HepG2 (cell line): ENCODE results near the gene POU2AF2. TPM values are rescaled to one million over a fixed set of nuclear protein-coding genes. Genes with fewer than 3 reads are reported as not detected.
A peak's percentile ranks its signal among the peaks of the same experiment; 100 is the strongest.

Experiments
- ATAC-seq: fragments of 200-7000 bp; cut with Tn5 transposase; 3 replicates; pipeline ENCODE4 v1.9.1; 2020; ENCODE audit warnings: mild to moderate bottlenecking, moderate library complexity
- BruUV-seq: library from RNA; stranded (reverse); fragments of 400-500 nt; replicated peaks from 2 replicates; lab custom pipeline; 2021; lab: Mats Ljungman, UMichigan
- CTCF ChIA-PET: fragments of 300-600 bp; formaldehyde crosslinking; extraction: SDS; loops from one replicate; lab custom pipeline; 2021; ENCODE audit warnings: low total read pairs, inconsistent platforms, low intra/inter-chr PET ratio; lab: Yijun Ruan, JAX
- POLR2A ChIA-PET: fragments of 350-600 bp; sonication (Branson Sonifier 250); formaldehyde crosslinking; loops from one replicate; lab custom pipeline; 2020; ENCODE audit warnings: antibody characterized with exemption, inconsistent platforms; lab: Yijun Ruan, JAX
- DNase-seq: peaks from one replicate; pipeline ENCODE4 v3.0.0-alpha.2; 2015; ENCODE audit warnings: low spot score
- FAIRE-seq: peaks from 3 replicates; lab custom pipeline; 2011; peaks lifted over from hg19 to GRCh38; lab: Jason Lieb, UNC
- H2AFZ ChIP-seq: one replicate; pipeline ENCODE4 v1.6.1; 2011; ENCODE audit warnings: low read length, inconsistent platforms
- H3K27ac ChIP-seq: fragments of 300-600 bp; 3 replicates; pipeline ENCODE4 v1.8.0; 2011; ENCODE audit warnings: mixed run types, mild to moderate bottlenecking, mixed read lengths, low read length, inconsistent platforms; ENCODE audit not compliant: insufficient read depth; ENCODE audit errors: extremely low read length
- H3K27me3 ChIP-seq, 2 experiments: fragments of 200-600 bp in 1 of 2; 2 replicates in 1 of 2; 3 replicates in 1 of 2; pipeline versions ENCODE4 v1.6.0 to v1.8.0; 2011; ENCODE audit warnings: low read length in 2 of 2, mild to moderate bottlenecking in 2 of 2, moderate library complexity in 2 of 2, inconsistent platforms in 1 of 2; ENCODE audit not compliant: insufficient read depth in 2 of 2, control insufficient read depth in 1 of 2
- H3K36me3 ChIP-seq, 2 experiments: fragments of 200-600 bp in 1 of 2; replicated peaks in 1 of 2; 2 replicates in 1 of 2; 3 replicates in 1 of 2; pipeline versions ENCODE4 v1.5.1 to v1.8.0; 2011; ENCODE audit warnings: low read length in 2 of 2, inconsistent platforms in 1 of 2; ENCODE audit not compliant: insufficient read depth in 2 of 2, control insufficient read depth in 1 of 2
- H3K4me1 ChIP-seq: 2 replicates; pipeline ENCODE4 v1.5.1; 2012; ENCODE audit warnings: low read length, inconsistent platforms; ENCODE audit not compliant: insufficient read depth
- H3K4me2 ChIP-seq: 2 replicates; pipeline ENCODE4 v1.6.0; 2011; ENCODE audit warnings: low read depth, low read length, inconsistent platforms
- H3K4me3 ChIP-seq, 3 experiments: fragments of 200-600 bp in 1 of 3; sonication (generic), shearing (Covaris generic) in 1 of 3; replicated peaks in 1 of 3; 2 replicates each; pipeline ENCODE4 v1.5.1; 2011 to 2016; ENCODE audit warnings: low read length in 3 of 3, inconsistent platforms in 2 of 3, low read depth in 2 of 3, mild to moderate bottlenecking in 2 of 3, control low read depth in 1 of 3, mixed read lengths in 1 of 3; ENCODE audit not compliant: insufficient read depth in 1 of 3
- H3K79me2 ChIP-seq: one replicate; pipeline ENCODE4 v1.6.1; 2011; ENCODE audit warnings: low read length, inconsistent platforms; ENCODE audit not compliant: insufficient read depth
- H3K9ac ChIP-seq: 2 replicates; pipeline ENCODE4 v1.6.0; 2011; ENCODE audit warnings: mild to moderate bottlenecking, low read depth, low read length, inconsistent platforms; ENCODE audit not compliant: insufficient read depth
- H3K9me3 ChIP-seq: 2 replicates; pipeline ENCODE4 v1.5.1; 2012; ENCODE audit warnings: mild to moderate bottlenecking, low read length
- H4K20me1 ChIP-seq: 2 replicates; pipeline ENCODE4 v1.6.0; 2011; ENCODE audit warnings: inconsistent platforms, mild to moderate bottlenecking, low read length, moderate library complexity; ENCODE audit not compliant: insufficient read depth
- CC2D1A ChIP-seq: sonication (generic); formaldehyde crosslinking; IDR thresholded peaks from 2 replicates; pipeline ENCODE4 v1.8.1; 2023; ENCODE audit warnings: mild to moderate bottlenecking, missing genetic modification reagents
- HHEX ChIP-seq: IDR thresholded peaks from 2 replicates; pipeline ENCODE4 v1.6.1; 2016; ENCODE audit warnings: control low read depth
- JUND ChIP-seq: sonication (generic); formaldehyde crosslinking; IDR thresholded peaks from 2 replicates; pipeline ENCODE4 v1.8.0; 2022; ENCODE audit warnings: mild to moderate bottlenecking, missing genetic modification reagents
- MTA1 ChIP-seq: sonication (generic); formaldehyde crosslinking; IDR thresholded peaks from 2 replicates; pipeline ENCODE4 v1.4.0; 2020; ENCODE audit warnings: missing genetic modification reagents, mild to moderate bottlenecking, borderline replicate concordance
- STAT5B ChIP-seq: sonication (generic); formaldehyde crosslinking; IDR thresholded peaks from 2 replicates; pipeline ENCODE4 v1.4.0; 2020; ENCODE audit warnings: missing genetic modification reagents
- ZNF333 ChIP-seq: sonication (generic); formaldehyde crosslinking; IDR thresholded peaks from 2 replicates; pipeline ENCODE4 v1.4.0; 2020; ENCODE audit warnings: mild to moderate bottlenecking, missing genetic modification reagents, borderline replicate concordance
- ZNF816 ChIP-seq: sonication (generic); formaldehyde crosslinking; IDR thresholded peaks from 2 replicates; pipeline ENCODE4 v1.8.0; 2022; ENCODE audit warnings: missing genetic modification reagents, mild to moderate bottlenecking, borderline replicate concordance
- ZZZ3 ChIP-seq: sonication (generic); formaldehyde crosslinking; IDR thresholded peaks from 2 replicates; pipeline ENCODE4 v1.4.0; 2020; ENCODE audit warnings: missing genetic modification reagents, mild to moderate bottlenecking, borderline replicate concordance
- WGBS: methylation state at CpG from one replicate; pipeline ENCODE4 v1.1.6; 2017; ENCODE audit warnings: low lambda C conversion rate; 5-methylcytosine and 5-hydroxymethylcytosine counted together
- in situ Hi-C: cut with HindIII; loops from 2 replicates; pipeline ENCODE4 v1.10.0; 2017; ENCODE audit warnings: low pct_unique_long_range_greater_than_20kb; ENCODE audit not compliant: extremely low pct_ligation_motif_present
- intact Hi-C: fragments of 100-400 bp; cut with micrococcal nuclease; formaldehyde crosslinking; loops from one replicate; pipeline ENCODE4 v1.10.0; 2022; ENCODE audit not compliant: unreplicated experiment
- polyA plus RNA-seq, 8 experiments: library from polyadenylated mRNA; depleted of rRNA in 3 of 8; stranded (reverse) in 7 of 8; unstranded in 1 of 8; fragments of >200 nt; fragmentation: Illumina TruSeq in 4 of 8; extraction: Trizol in 4 of 8; gene quantifications; 2 replicates each; pipeline versions ENCODE4 v1.2.1 to v1.2.3, GENCODE V29; 2011 to 2016; ENCODE audit warnings: low read depth in 4 of 8, missing spikeins in 1 of 8, mixed read lengths in 1 of 8; ENCODE audit not compliant: insufficient read depth in 1 of 8
- total RNA-seq, 5 experiments: library from RNA; depleted of rRNA; stranded (reverse); fragments of >200 nt; fragmentation: Illumina TruSeq; extraction: Trizol; gene quantifications; 2 replicates each; pipeline ENCODE4 v1.2.3, GENCODE V29; 2016; ENCODE audit warnings: low read depth in 1 of 5
- TF ChIP-seq, protein P1 (sequence below): IDR thresholded peaks from 2 replicates; pipeline ENCODE4 v1.6.1; 2016; ENCODE audit warnings: mild to moderate bottlenecking
- TF ChIP-seq, protein P2 (sequence below): sonication (generic); formaldehyde crosslinking; IDR thresholded peaks from 2 replicates; pipeline ENCODE4 v1.4.0; 2020; ENCODE audit warnings: missing genetic modification reagents, borderline replicate concordance

Gene POU2AF2
- total and polyA plus RNA-seq, 2 of the 13 experiments (the other 11 are each of a cell fraction or from before 2014, with no cell fraction given) = 0.11 TPM; not detected in 1

DNA sequence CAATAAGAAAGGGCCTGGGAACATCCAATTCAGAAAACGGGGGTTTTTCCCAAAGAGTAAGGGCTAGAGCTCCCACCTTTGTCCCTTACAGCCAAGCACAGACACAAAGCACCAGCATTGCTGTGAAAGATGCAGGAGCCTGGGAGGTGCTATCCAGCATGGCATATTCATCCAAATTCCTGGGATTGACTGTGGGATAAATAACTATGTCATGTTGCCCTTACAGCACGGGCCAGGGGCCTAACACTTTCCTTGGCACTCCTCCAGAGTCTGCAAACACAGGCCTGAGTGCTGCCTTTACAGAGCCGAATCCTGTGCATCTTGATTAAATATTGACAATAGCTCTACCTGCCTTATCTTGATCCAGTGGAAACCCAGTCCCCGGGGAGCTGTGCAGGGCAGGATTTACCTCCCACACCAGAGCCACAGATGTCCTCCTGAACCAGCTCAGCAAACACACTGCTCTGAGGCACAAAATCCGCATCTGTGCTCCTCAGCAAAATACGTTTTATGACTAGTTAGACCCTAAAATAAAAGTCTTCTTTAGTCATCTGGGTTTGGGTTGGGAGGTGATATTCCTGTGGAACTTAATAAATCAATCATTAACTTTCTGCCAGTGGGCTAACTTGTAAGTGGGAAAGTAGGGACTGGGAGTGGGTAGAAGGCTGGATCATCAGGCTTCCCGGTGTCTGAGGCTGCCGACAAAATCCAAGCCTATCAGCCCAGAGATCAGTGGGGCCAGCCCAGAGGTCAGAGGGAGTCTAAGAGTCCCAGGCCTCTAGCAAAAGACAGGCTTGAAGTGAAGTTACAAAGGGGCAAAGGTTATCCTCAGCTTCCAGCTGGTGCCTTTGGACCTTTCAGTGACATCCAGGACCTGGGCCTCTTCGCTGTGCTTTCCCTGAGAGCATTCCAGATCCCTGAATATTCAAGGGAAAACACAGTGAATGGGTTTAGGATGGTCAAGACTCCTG is 89.3 kb downstream of the POU2AF2 start (continued):
- no peak for TF ChIP-seq ZZZ3 (CRISPR knock-in tag)
- no peak for TF ChIP-seq STAT5B (CRISPR knock-in tag)
- TF ChIP-seq ZNF816 (CRISPR knock-in tag) = peak; percentile 39; the same call in 1 of the 2 replicates

DNA sequence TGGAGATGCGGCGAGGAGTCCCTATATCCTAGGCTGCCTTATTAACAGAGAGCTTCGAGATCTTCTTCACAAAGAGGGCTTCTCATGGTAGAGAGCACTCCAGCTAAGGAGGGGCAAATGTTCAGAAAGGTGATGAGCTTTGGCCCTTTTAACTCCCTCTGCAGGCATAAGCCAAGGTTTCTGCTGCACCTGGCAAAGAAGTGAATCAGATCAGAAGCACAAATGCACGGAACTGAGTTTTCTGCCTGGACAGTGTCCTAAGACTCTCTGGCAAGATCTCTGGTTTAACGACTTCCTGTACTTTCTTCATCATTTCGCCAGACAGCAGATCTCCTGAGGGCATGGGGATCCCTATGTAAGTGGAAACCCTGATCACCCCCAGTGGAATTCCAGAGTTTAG is 90.0 kb downstream of the POU2AF2 start:
- Histone ChIP-seq H2AFZ (no peak overlapping the region), H3K9ac (peak overlapping the region; percentile 69), H3K9me3 (peaks cover 12% of the 10 kb centered on the region), H3K4me1 (peaks cover 79% of the 10 kb centered on the region), H3K27ac (peak overlapping the region; percentile 78), H3K4me2 (peak overlapping the region; percentile 90), H3K79me2 (no peaks in the 10 kb centered on the region), H3K27me3 (no peaks in the 10 kb centered on the region), H4K20me1 (no peaks in the 10 kb centered on the region), H3K4me3 (peak overlapping the region; percentile 35 to 59 (median 49)), H3K36me3 (no peaks in the 10 kb centered on the region)
- FAIRE-seq (no peak), ATAC-seq (peak; percentile 20), DNase-seq (no peak)
- intact Hi-C loops (loop anchor here (1.0 to 2.0 kb wide), 4 partner anchors 25 to 53 kb away; partner anchors contain the start of gene POU2AF3), in situ Hi-C loops (no loop called here)
- 1% methylated on average over 6 of the region's 6 CpGs for WGBS
- CTCF ChIA-PET = interaction anchor here (1.4 to 2.1 kb wide), 3 partner anchors 25 to 88 kb away, joined by 3 to 6 read pairs (median 4); no protein-coding TSS in a partner anchor
- TSS peak; percentile 81 for BruUV-seq
- POLR2A ChIA-PET = interaction anchor here (1.0 to 8.2 kb wide), 16 partner anchors 8 to 86 kb away, joined by 3 to 197 read pairs (median 11); partner anchors contain the start of gene POU2AF3
- TF ChIP-seq CC2D1A (CRISPR knock-in tag) (no peak), HHEX (no peak), MTA1 (CRISPR knock-in tag) (no peak), JUND (no peak), ZNF333 (no peak)
- TF ChIP-seq, protein P1, sequence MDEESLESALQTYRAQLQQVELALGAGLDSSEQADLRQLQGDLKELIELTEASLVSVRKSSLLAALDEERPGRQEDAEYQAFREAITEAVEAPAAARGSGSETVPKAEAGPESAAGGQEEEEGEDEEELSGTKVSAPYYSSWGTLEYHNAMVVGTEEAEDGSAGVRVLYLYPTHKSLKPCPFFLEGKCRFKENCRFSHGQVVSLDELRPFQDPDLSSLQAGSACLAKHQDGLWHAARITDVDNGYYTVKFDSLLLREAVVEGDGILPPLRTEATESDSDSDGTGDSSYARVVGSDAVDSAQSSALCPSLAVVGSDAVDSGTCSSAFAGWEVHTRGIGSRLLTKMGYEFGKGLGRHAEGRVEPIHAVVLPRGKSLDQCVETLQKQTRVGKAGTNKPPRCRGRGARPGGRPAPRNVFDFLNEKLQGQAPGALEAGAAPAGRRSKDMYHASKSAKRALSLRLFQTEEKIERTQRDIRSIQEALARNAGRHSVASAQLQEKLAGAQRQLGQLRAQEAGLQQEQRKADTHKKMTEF (CRISPR knock-in tag) = no peak
- TF ChIP-seq, protein P2, sequence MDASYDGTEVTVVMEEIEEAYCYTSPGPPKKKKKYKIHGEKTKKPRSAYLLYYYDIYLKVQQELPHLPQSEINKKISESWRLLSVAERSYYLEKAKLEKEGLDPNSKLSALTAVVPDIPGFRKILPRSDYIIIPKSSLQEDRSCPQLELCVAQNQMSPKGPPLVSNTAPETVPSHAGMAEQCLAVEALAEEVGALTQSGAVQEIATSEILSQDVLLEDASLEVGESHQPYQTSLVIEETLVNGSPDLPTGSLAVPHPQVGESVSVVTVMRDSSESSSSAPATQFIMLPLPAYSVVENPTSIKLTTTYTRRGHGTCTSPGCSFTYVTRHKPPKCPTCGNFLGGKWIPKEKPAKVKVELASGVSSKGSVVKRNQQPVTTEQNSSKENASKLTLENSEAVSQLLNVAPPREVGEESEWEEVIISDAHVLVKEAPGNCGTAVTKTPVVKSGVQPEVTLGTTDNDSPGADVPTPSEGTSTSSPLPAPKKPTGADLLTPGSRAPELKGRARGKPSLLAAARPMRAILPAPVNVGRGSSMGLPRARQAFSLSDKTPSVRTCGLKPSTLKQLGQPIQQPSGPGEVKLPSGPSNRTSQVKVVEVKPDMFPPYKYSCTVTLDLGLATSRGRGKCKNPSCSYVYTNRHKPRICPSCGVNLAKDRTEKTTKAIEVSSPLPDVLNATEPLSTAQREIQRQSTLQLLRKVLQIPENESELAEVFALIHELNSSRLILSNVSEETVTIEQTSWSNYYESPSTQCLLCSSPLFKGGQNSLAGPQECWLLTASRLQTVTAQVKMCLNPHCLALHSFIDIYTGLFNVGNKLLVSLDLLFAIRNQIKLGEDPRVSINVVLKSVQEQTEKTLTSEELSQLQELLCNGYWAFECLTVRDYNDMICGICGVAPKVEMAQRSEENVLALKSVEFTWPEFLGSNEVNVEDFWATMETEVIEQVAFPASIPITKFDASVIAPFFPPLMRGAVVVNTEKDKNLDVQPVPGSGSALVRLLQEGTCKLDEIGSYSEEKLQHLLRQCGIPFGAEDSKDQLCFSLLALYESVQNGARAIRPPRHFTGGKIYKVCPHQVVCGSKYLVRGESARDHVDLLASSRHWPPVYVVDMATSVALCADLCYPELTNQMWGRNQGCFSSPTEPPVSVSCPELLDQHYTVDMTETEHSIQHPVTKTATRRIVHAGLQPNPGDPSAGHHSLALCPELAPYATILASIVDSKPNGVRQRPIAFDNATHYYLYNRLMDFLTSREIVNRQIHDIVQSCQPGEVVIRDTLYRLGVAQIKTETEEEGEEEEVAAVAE (CRISPR knock-in tag) = no peak
